NOMO-1 treated with DMSO at 0.1 percent for 48 hours (cell line): ENCODE data around the gene RGS7.
"Not testable (repeated sequence)": the region's sequence is repeated elsewhere in the genome, so short reads cannot be mapped to it uniquely, and the experiment has no call there.

Experiments used
- DNase-seq: peaks from one replicate; lab custom pipeline; 2025; ENCODE audit not compliant: unreplicated experiment; lab: John Stamatoyannopoulos, UW

Gene RGS7

DNA sequence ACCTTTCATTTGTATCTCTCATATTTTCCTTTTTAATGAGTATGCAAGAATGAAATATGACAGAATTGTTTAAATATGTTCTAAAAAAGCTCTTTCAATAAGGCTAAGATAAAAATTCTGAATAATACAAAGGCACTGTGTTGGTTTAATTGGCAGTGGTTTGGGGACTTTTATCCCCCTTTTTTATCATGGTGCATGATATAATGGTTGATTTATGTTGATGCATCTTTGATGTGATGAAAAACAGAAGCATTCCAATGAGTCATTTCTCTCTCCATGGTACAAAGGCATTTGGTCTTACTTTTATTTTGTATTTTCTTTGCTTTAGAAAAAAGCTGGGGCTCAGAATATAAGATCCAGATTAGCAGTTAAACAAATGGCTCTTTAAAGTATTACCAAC is 617.9 kb downstream of the RGS7 start:
- DNase-seq, result no peak

DNA sequence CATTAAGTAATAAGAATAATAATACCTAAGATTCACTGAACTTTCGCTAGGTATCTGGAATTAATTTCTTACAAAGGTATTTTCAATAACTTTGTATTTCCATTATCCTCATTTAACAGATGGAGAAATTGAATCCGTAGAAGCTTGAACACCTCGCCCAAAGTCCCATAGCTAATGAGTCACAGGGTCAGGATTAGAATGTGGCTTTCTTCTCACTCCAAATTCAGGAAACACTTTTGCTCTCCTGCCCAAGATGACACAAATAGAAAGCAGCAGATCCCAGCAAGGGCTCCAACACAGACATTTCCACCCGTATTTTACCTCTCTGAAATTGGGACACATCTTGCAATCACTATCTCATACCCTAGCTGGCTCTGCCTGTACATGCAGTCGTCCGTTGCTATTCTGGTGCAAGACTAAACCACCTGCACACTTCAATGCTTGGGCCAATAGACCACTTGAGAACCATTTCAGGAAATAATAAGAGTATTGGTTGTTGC is 619.2 kb downstream of the RGS7 start:
- DNase-seq, result no peak

DNA sequence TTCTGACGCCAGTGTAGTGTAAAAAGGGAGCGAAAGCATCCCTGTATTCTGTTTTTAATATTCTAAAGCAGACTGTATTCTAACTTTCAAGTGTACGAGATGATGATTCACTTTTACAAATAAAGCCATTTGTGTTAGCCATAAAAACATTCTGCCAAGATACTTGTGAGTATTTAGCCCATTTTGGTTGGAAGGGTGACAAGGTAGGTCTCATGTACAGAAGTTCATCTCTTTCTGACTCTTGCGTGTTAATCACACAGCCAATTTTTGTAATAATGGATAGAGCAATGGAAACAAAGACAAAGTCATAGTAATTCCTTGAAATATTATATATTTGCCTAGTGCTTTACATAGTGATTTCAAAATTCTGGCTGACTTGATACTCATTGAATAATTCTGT is 619.7 kb downstream of the RGS7 start:
- no peak for DNase-seq

DNA sequence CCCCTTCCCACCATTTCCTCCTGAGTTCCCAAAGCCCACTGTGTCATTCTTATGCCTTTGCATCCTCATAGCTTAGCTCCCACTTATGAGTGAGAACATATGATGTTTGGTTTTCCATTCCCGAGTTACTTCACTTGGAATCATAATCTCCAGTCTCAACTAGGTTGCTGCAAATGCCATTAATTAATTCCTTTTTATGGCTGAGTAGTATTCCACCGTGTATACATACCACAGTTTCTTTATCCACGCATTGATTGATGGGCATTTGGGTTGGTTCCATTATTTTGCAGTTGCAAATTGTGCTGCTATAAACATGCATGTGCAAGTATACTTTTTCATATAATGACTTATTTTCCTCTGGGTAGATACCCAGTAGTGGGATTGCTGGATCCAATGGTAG is 622.3 kb downstream of the RGS7 start:
- not testable (repeated sequence) for DNase-seq

DNA sequence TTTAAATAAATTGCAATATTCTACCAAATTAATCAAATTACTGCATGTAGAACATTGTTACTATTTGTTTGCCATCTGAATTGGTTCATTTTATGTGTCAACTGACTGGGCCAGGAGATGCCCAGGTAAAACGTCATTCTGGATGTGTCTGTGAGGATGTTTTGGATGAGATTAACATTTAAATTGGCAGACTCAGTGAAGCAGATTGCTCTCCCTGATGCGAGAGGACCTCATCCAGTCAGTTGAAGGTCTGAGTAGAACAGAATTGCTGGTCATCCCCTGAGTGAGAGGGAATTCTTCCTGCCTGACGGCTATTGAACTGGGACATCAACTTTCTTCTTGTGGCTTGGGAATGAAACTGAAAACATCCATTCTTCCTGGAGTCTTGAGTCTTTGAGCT is 623.0 kb downstream of the RGS7 start:
- DNase-seq, result no peak

DNA sequence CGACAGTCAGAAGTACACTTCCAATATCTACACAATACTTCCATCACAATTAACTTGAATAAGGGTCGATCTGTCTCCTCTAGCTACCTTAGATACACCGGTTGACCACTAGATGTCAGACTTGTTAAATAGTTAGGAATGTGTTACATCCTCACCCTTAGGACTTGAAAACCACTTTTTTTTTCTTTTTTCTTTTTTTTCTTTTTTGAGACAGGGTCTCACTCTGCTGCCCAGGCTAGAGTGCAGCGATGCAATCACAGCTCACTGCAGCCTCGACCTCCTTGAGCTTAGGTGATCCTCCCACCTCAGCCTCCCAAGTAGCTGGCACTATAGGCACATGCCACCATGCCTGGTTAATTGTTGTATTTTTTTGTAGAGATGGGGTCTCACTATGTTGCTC is 624.6 kb downstream of the RGS7 start:
- DNase-seq, result peak; percentile 32
